Breast epithelium (tissue), 3 donors: ENCODE results near the gene WDFY2.

Experiments
- POLR2A ChIP-seq: fragments of 450-650 bp; IDR thresholded peaks from one replicate; pipeline ENCODE4 v1.6.1; 2016; ENCODE audit warnings: antibody characterized with exemption, mild to moderate bottlenecking, moderate library complexity
- POLR2AphosphoS5 ChIP-seq, 3 donors: sonication (generic); formaldehyde crosslinking; IDR thresholded peaks; one replicate each; pipeline ENCODE4 v1.6.1; 2017; ENCODE audit warnings: antibody characterized with exemption in 3 of 3
- TF ChIP-seq, protein P1 (sequence below), 3 donors: fragments of 450-650 bp; IDR thresholded peaks; one replicate each; pipeline ENCODE4 v1.5.1; 2016 to 2017; ENCODE audit warnings: antibody characterized with exemption in 3 of 3, mild to moderate bottlenecking in 3 of 3, moderate library complexity in 3 of 3

DNA sequence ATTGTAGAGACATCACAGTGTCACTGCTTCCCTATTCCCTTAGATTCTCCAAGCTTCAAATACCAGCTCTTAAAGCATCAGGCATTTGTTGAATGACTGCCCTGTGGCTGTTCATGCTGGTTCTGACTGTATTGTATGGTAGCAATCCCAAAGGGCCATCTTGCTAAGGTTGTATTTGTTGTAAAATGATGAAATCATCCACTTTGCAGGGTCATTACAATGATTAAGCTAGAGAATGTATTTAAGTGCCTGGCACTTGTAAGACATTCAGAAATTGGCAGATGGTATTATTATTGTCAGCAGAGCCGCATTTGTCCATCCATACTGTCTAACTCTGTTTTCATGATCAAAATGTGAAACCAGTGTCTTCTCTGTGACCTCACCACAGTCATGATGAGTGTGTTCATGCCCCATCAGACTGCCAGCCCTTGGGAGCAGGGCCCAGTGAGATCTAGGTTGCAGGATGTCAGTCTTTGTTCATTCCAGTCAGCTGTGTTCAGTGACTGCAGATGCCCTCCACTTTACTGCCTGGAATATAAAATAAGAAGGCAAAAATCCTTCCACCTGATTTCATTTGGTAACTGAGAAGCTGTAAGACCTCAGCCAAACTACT, 133.6 kb downstream of the WDFY2 start:
- TF ChIP-seq POLR2AphosphoS5 (IDR thresholded peaks at IDR 0.05) = no peak
- TF ChIP-seq, protein P1, sequence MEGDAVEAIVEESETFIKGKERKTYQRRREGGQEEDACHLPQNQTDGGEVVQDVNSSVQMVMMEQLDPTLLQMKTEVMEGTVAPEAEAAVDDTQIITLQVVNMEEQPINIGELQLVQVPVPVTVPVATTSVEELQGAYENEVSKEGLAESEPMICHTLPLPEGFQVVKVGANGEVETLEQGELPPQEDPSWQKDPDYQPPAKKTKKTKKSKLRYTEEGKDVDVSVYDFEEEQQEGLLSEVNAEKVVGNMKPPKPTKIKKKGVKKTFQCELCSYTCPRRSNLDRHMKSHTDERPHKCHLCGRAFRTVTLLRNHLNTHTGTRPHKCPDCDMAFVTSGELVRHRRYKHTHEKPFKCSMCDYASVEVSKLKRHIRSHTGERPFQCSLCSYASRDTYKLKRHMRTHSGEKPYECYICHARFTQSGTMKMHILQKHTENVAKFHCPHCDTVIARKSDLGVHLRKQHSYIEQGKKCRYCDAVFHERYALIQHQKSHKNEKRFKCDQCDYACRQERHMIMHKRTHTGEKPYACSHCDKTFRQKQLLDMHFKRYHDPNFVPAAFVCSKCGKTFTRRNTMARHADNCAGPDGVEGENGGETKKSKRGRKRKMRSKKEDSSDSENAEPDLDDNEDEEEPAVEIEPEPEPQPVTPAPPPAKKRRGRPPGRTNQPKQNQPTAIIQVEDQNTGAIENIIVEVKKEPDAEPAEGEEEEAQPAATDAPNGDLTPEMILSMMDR (IDR thresholded peaks at IDR 0.05) = no peak
- no peak for TF ChIP-seq POLR2A
